ENCODE results near the gene DDI1. TPM values are rescaled to one million over a fixed set of nuclear protein-coding genes. Genes with fewer than 3 reads are reported as not detected.

DDI1 gene
- polyA plus RNA-seq, 1 experiment = not detected

GRCh38 chr11:104076455-104076854 is 40.0 kb downstream of the DDI1 start:
- H3K4me3 ChIP-seq (ENCODE audit: low read depth, low read length) = no peak overlapping the region
- H3K36me3 ChIP-seq (ENCODE audit: control insufficient read depth, insufficient read depth, low read length) = no peaks in the 10 kb centered on the region
- CTCF ChIA-PET = no interaction called here
- DNase-seq (ENCODE audit: low read depth) = no peak
- POLR2A ChIA-PET = no interaction called here
- no peaks in the 10 kb centered on the region for H3K27me3 ChIP-seq (ENCODE audit: control insufficient read depth, insufficient read depth, low read length)
- TF ChIP-seq CTCF (IDR thresholded peaks at IDR 0.05; ENCODE audit: insufficient read depth, low read depth, low read length) = no peak

GRCh38 chr11:104078245-104078644 is 41.8 kb downstream of the DDI1 start:
- Histone ChIP-seq H3K4me3 (ENCODE audit: low read depth, low read length) (no peak overlapping the region), H3K36me3 (ENCODE audit: control insufficient read depth, insufficient read depth, low read length) (no peaks in the 10 kb centered on the region), H3K27me3 (ENCODE audit: control insufficient read depth, insufficient read depth, low read length) (no peaks in the 10 kb centered on the region)
- POLR2A ChIA-PET = no interaction called here
- TF ChIP-seq CTCF (IDR thresholded peaks at IDR 0.05; ENCODE audit: insufficient read depth, low read depth, low read length) = no peak
- CTCF ChIA-PET = no interaction called here
- no peak for DNase-seq (ENCODE audit: low read depth)

- H3K4me3 ChIP-seq (ENCODE audit: low read depth, low read length) = no peak overlapping the region
- no peak for TF ChIP-seq CTCF (IDR thresholded peaks at IDR 0.05; ENCODE audit: insufficient read depth, low read depth, low read length)
- no peaks in the 10 kb centered on the region for H3K36me3 ChIP-seq (ENCODE audit: control insufficient read depth, insufficient read depth, low read length)
- H3K27me3 ChIP-seq (ENCODE audit: control insufficient read depth, insufficient read depth, low read length) = no peaks in the 10 kb centered on the region
- ChIA-PET CTCF (no interaction called here), POLR2A (no interaction called here)
- DNase-seq (ENCODE audit: low read depth) = no peak
These were observed 42.6 kb downstream of the DDI1 start for GRCh38 chr11:104078995-104079394.

- ChIA-PET POLR2A (no interaction called here), CTCF (no interaction called here)
- Histone ChIP-seq H3K4me3 (ENCODE audit: low read depth, low read length) (no peak overlapping the region), H3K36me3 (ENCODE audit: control insufficient read depth, insufficient read depth, low read length) (no peaks in the 10 kb centered on the region), H3K27me3 (ENCODE audit: control insufficient read depth, insufficient read depth, low read length) (no peaks in the 10 kb centered on the region)
- no peak for TF ChIP-seq CTCF (IDR thresholded peaks at IDR 0.05; ENCODE audit: insufficient read depth, low read depth, low read length)
- no peak for DNase-seq (ENCODE audit: low read depth)
These were observed 50.2 kb downstream of the DDI1 start for GRCh38 chr11:104086621-104087020.

Other genes starting within 250 kb of the DDI1 start
- 0.72 and 1.2 TPM in 2 replicates for gene PDGFD, start 127.5 kb downstream of the DDI1 start, polyA plus RNA-seq (2011; rRNA removed)

Data from BJ (cell line).